ENCODE data around the gene CIITA.

CIITA gene

DNA sequence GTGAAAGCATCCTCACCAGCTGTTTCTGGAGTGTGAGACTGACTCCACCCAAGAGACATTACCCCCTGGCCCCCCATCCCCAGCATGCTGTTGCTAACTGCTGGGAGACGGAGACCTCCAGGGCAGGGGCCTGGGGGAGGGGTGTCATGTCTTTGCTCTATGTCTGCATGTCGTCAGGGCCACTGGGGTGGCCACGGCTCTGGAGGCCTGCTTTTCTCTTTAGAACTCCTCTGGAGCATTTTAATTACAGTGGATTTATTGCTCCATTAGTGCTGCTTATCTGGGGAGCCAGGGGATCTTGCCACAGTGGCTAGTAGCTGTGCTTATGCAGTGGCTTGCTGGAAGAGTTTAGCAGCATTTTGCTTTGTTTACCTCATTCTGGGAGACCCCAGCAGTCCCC lies 99.6 kb downstream of the CIITA start:
- ChIA-PET POLR2A (no interaction called here), CTCF (interaction anchor here (1.1 to 16.0 kb wide), 4 partner anchors 8 to 281 kb away, joined by 3 to 182 read pairs (median 64); partner anchors contain the start of gene SOCS1)
- DNase-seq (ENCODE audit: extremely low spot score), result no peak
- no peak for TF ChIP-seq CTCF (IDR thresholded peaks at IDR 0.05; ENCODE audit: control extremely low read depth, extremely low read depth, low read depth, missing control alignments)

DNA sequence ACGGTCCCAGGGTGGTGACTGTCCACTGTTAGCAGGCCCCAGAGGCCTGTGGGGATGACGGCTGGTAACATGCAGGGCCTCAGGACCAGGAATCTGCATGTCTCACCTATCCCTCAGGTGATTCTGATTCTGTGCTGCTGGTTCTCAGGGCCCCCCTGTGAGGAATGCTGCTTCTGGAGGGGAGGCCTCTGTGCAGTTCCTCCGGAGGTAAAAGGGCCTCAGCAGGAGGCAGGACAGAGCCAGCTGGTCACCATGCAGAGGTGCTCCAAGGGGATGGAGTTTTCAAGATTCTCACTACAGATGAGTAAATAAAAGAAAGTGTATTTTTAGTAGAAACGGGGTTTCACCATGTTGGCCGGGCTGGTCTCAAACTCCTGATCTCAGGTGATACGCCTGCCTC lies 101.1 kb downstream of the CIITA start:
- TF ChIP-seq CTCF (IDR thresholded peaks at IDR 0.05; ENCODE audit: control extremely low read depth, extremely low read depth, low read depth, missing control alignments), result no peak
- ChIA-PET POLR2A (no interaction called here), CTCF (no interaction called here)
- DNase-seq (ENCODE audit: extremely low spot score), result no peak

- POLR2A ChIA-PET, result no interaction called here
- no peak for DNase-seq (ENCODE audit: extremely low spot score)
- CTCF ChIA-PET, result interaction anchor here (1.8 to 2.3 kb wide), 2 partner anchors 7 to 10 kb away, joined by 9 to 19 read pairs; no protein-coding TSS in a partner anchor
- TF ChIP-seq CTCF (IDR thresholded peaks at IDR 0.05; ENCODE audit: control extremely low read depth, extremely low read depth, low read depth, missing control alignments), result no peak
Measured at GRCh38 chr16:10978871-10979446, 102.0 kb downstream of the CIITA start.

DNA sequence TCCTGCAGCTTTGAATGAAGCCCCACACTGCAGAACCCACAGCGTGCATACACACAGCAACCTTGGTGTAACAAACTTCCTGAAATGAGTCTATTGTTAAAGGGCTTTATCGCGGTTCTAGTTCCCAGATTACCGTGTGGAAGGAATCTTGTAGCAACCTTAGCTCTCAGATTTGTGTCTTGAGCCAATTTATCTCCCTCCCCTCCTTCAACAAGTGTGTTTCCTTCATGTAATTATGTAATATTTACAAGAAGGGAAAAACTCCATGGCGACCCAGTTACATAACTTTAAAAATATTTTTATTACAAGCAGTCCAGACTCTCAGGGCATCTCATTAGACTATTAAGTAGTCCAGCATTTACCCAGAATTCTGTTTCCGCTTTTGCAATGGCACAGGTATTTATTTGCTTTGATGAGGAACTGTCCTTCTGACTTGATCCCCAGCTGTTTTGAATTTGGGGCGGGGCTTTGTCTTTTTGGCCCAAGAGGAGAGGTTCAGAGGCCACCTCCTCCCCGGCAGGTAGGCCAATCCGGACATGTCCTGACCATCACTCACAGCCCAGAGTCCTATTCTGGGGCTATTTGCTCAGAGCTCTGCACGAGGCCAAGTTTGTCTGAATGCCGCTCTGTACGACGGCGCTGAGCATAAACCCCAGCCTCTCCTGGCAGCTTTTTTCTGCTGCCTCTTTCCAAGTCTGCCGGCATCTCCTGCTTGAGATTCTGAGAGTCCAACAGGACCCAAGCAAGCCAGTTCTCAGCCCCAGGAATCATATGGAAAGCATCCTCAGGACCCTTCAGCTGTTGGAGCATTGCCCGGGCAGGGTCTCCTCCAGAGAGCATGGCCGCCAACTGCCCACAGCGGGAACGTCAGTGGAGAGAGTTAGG lies 103.0 kb downstream of the CIITA start:
- DNase-seq (ENCODE audit: extremely low spot score), result no peak
- no peak for TF ChIP-seq CTCF (IDR thresholded peaks at IDR 0.05; ENCODE audit: control extremely low read depth, extremely low read depth, low read depth, missing control alignments)
- ChIA-PET CTCF (interaction anchor here (0.9 to 2.3 kb wide), 11 partner anchors 8 to 417 kb away, joined by 3 to 19 read pairs (median 4); partner anchors contain the start of gene SOCS1), POLR2A (no interaction called here)

- ChIA-PET CTCF (interaction anchor here (0.9 to 2.3 kb wide), 10 partner anchors 9 to 416 kb away, joined by 3 to 19 read pairs (median 4); partner anchors contain the start of gene SOCS1), POLR2A (no interaction called here)
- no peak for TF ChIP-seq CTCF (IDR thresholded peaks at IDR 0.05; ENCODE audit: control extremely low read depth, extremely low read depth, low read depth, missing control alignments)
- no peak for DNase-seq (ENCODE audit: extremely low spot score)
Measured at GRCh38 chr16:10980813-10981212, 103.8 kb downstream of the CIITA start.

DNA sequence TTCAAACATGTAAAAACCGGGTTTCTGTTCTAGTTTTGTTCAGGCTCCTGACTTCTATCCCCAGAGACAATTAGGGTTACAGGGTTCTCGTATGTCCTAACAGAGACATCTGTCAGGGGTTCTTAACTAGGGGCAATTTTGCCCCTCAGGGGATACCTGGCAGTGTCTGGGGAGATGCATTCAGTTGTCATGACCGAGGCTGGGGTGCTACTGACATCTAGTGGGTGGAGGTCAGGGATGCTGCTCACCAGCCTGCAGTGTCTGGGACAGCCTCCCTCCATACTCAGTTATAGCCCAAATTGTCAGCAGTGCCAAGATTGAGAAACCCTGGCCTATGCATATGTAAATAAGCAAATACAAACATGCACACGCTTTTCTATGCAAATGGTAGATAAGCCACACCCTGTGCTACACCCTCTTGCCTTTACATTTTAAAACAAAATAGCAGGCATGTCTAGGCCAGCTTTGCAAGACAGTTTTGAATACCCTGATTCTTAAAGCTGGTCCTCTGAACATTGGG lies 104.8 kb downstream of the CIITA start:
- ChIA-PET CTCF (interaction anchor here (0.8 to 6.0 kb wide), 9 partner anchors 9 to 399 kb away, joined by 3 to 124 read pairs (median 3); no protein-coding TSS in a partner anchor), POLR2A (interaction anchor here (0.6 to 2.3 kb wide), 2 partner anchors 274 to 293 kb away, joined by 5 to 15 read pairs; partner anchors contain the start of gene SOCS1)
- peak; percentile 76 for TF ChIP-seq CTCF (IDR thresholded peaks at IDR 0.05; ENCODE audit: control extremely low read depth, extremely low read depth, low read depth, missing control alignments)
- peak; percentile 71 for DNase-seq (ENCODE audit: extremely low spot score)
